ENCODE results near the gene PLA2G4F.

Gene PLA2G4F

DNA sequence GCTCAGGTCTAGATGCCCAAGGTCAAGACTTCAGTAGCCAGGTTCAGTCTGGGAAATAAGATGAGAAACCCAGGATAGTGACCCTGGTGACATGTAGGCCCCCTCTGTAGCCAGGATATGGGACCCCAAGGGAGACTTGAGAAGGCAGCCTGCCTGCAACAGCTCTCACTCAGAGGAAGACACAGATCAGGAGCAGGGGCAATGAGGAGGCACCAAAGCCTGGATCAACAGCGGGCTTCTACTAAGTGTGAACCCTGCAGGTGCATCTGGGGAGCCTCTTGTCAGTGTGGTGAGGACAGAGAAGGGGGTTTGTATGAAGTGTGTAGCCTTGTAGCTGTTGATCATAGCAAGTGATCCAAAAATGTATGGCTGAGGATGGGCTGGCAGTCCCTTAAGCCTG, 25.4 kb downstream of the PLA2G4F start:
- DNase-seq = no peak

- DNase-seq = no peak
Measured at GRCh38 chr15:42130246-42130986, 26.0 kb downstream of the PLA2G4F start.

- no peak for DNase-seq
Measured at GRCh38 chr15:42129364-42129763, 27.1 kb downstream of the PLA2G4F start.

GRCh38 chr15:42128476-42128875, 28.0 kb downstream of the PLA2G4F start:
- DNase-seq = no peak

- no peak for DNase-seq
Measured at GRCh38 chr15:42123546-42123945, 32.9 kb downstream of the PLA2G4F start.

- DNase-seq = no peak
Measured at GRCh38 chr15:42121682-42122081, 34.8 kb downstream of the PLA2G4F start.

DNA sequence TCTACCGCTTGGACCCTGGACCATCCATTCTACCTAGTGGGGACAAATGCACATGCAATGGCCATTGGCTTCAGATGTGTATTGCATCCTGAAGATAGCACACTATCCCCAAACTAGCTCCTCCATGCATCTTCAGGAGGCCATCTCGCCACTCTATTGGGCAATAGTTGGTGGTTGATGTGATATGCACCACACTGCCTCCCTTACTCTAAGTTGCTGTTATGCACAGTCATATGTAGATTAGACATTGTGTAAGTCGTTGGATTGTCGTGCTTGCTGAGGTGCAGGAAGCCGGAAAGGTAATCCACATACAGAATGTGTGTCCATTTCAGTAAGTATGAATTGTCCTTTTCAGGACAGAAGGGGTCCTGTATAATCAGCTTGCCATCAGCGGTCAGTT, 35.4 kb downstream of the PLA2G4F start:
- DNase-seq = no peak

DNA sequence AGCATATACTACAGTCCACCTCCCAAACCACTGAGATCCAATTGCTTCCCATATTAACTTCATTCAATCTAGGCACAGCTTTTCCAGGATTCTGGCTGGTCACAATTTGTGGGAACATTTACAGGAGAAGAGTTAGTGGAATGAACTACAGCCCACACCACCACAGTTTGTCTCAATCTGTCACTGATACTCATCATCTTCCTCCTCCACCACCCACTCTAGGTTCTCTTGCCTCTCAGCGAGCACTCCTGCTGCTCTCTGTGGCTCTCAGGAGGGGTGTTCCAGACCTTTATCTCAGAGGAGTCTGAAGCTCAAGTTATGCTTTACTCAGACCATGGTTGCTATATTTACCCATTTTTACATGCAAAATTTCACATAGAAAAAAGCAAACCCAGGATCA, 36.2 kb downstream of the PLA2G4F start:
- no peak for DNase-seq

DNA sequence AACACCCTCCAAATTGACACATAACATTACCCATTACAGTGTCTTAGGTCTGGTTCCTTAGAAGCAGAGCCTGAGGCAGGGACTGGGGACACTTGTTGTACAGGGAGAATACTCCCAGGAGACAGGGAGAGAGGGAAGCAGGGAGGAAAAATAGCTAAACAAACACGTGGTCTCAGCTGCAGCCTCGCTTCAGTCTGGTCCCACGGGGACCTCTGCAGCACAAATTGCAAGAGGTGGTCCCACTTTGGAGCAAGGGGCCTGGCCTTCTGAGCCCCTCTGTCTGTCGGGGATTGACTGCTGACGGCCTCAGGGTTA, 37.0 kb downstream of the PLA2G4F start:
- no peak for DNase-seq

GRCh38 chr15:42118650-42119445, 37.6 kb downstream of the PLA2G4F start:
- DNase-seq = no peak

DNA sequence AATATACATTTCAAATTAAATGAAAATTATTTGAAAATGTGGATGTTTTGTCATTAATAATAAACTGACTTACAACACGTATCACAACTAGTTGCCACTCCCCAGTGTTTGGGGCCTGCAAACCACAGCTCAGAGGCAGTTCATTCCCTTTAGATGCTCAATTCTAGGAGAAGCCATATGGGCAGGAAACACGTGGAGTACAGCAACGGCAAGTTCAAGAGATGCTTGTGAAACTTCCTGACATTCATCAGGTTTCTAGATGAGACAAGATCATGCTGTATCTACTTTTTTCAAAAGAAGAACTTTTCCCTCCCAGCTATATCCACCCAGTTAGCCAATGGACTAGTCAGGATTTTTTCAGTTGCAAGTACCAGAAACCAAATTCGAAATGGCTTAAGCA, 44.5 kb downstream of the PLA2G4F start:
- no peak for DNase-seq

GRCh38 chr15:42110367-42110766, 46.1 kb downstream of the PLA2G4F start:
- no peak for DNase-seq

DNA sequence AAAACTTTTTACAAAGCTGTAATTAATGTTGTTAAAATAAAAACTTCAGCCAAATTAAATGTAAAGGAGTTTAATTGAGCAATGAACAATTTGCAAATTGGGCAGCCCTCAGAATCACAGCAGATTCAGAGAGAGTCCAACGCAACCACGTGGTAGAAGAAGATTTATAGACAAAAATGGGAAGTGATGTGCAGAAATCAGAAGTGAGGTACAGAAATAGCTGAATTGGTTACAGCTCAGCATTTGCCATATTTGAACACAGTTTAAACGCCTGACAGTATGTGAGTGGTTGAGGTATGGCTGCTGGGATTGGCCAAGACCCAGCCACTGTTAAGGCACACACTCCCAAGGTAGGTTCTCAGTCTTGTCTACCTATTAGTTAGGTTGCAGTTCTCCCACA, 47.6 kb downstream of the PLA2G4F start:
- DNase-seq = no peak

DNA sequence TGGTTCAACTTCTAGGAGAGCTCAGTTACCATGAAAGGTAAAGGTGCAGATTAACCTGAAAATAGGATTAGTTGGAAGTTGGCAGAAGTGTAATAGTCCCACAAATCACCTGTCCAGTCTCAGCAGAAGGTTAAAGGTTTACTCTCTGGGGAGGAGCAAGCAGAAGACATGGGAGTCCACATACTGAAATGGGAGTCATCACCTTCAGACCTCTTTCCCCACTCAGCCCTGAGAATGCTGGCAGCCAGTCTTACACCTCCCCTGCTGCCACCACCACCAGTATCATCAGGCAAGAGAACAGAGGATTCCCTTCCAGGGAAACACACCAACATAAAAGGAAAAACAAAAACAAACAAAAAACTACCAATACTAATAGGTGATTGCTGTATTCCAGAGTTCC, 48.2 kb downstream of the PLA2G4F start:
- no peak for DNase-seq

- DNase-seq = no peak
Measured at GRCh38 chr15:42107473-42107872, 49.0 kb downstream of the PLA2G4F start.

DNA sequence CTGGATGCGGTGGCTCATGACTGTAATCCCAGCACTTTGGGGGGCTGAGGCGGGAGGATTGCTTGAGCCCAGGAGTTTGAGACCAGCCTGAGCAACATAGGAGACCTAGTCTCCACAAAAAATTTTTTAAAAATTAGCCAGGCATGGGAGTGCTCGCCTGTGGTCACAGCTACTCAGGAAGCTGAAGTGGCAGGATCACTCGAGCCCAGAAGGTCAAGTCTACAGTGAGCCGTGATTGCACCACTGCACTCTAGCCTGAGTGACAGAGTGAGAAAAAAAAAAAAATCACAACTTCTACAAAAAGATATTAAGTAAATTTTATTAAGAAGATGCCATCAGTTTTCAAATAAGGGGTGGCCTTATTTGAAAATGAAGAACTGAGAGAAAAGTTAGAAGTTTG, 50.1 kb downstream of the PLA2G4F start:
- no peak for DNase-seq

DNA sequence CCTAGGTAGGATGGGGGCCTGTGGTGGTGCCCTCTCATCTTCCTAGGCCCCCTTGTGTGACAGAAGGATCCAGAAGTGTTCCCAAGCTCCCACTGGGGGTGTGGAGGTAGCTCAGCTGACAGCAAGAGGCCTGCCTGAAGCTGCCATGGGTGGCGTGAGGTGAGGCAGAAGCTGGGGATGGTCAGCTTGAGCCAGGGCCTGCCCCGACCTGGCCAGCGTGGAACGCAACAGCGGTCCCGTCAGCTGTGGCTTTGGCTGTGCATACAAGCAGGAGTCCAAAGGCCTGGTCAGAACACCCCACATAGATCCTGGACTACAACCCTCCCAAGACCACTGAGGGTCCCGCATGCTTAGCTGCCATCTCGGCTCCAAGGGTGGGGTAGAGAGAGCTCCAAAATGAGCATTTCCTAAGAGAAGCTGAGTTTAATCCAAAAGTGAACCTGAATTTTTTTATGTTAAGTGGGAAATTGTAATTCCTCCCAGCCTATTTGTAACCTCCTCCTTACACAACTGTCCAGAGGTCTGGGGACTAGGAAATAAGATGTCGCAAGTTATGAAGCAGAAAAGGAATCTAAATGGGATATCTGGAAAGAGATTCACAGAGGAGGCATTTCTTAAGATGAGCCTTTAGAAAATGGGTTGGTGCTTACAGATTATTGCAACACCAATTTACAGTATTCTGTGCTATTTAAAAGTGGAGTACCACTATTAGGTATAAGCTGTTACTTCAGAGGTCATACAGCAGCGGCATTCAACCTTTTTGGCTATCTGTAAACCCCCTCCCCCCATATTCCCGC, 52.1 kb downstream of the PLA2G4F start:
- no peak for DNase-seq

DNA sequence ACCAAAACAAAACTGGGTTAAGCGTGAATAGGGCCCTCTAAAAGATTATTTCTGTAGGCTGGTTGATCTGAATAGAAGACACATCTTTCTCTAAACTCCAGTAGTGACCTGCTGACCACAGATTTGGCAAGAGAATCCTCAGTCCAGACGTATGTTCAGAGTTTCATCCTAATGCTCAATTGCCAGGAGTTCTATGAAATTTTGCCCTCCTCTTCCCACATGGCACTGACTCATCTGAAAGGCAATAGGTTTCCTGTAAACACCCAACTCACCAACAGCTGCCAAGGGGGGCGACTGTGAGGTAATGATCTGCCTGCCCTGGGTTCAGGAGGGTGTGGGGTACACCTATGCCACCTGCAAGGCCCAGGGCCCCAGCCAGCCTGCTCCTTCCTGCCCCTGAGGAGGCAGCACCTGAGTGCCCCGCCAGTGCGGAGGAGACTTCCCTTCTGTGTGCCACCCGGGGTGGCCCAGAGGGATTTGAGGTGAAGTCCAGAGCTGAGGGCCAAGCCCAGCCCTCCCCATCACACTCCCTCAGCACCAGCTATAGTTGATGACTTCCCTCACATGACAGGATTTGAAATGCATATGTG, 53.7 kb downstream of the PLA2G4F start:
- DNase-seq = no peak

- no peak for DNase-seq
Measured at GRCh38 chr15:42101861-42102260, 54.6 kb downstream of the PLA2G4F start.

- no peak for DNase-seq
Measured at GRCh38 chr15:42100021-42100800, 56.2 kb downstream of the PLA2G4F start.

GRCh38 chr15:42097018-42097417, 59.4 kb downstream of the PLA2G4F start:
- no peak for DNase-seq

DNA sequence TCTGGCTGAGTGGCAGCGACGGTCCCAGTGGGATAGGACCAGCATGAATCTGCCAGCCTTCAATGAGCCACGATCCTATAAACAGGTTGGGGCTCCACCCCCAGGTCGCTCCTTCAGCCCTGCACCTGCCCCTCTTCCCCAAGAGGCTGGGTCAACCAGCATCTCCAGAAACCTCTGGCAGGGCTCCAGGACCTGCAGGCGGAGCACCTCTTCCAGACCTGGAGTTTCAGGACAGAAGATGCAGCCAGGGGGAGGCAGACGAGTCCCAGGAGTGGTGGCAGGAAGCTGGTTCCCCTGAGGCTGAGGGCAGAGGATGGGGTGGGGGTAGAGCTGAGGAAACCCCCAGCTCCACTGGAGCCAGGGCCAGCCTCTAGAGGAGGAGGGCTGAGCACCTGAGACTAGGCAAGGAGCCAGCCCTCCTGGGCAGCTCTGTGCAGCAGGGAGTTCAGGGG, 61.9 kb downstream of the PLA2G4F start, which contains the start of gene PLA2G4D:
Gene PLA2G4D (minus strand): TSS at position 51 of the 452 bp plus-strand sequence. CDS start 103 bp downstream, outside the sequence.
- DNase-seq = no peak

Measured in NCI-H446 (cell line).